ENCODE data around the gene MAVS. TPM values are rescaled to one million over a fixed set of nuclear protein-coding genes. Genes with fewer than 3 reads are reported as not detected.

Gene MAVS
- total and polyA plus RNA-seq, 9 of the 15 experiments (the other 6 are each of a cell fraction or from before 2014, with no cell fraction given), result 1.6 to 22.0 (median 11.3) TPM

- TF ChIP-seq E2F4 (CRISPR knock-in tag; IDR thresholded peaks at IDR 0.05; ENCODE audit: low read depth), result no peak
- no peak for TF ChIP-seq NEUROD1 (IDR thresholded peaks at IDR 0.05; ENCODE audit: borderline replicate concordance, low read depth, low read length, partially characterized antibody)
- TF ChIP-seq FUS (optimal IDR thresholded peaks at IDR 0.05; ENCODE audit: low read depth, low read length), result no peak
- TF ChIP-seq THRB (CRISPR knock-in tag; conservative IDR thresholded peaks at IDR 0.05), result 0 out of 2 replicates have a peak, but pooled peaks have one; percentile 8
- peak; percentile 61 to 64; a peak in 1 of 4 replicates for TF ChIP-seq TBL1XR1 (IDR thresholded peaks at IDR 0.05; ENCODE audit: low read length in 2 of 2)
- no peak for TF ChIP-seq ZNF224 (CRISPR knock-in tag; IDR thresholded peaks at IDR 0.05)
- TF ChIP-seq NR2C2 (CRISPR knock-in tag; IDR thresholded peaks at IDR 0.05), result no peak
- TF ChIP-seq NR2C2 (tag; IDR thresholded peaks at IDR 0.05), result no peak
- no peak for TF ChIP-seq CBX3 (IDR thresholded peaks at IDR 0.05; ENCODE audit: borderline replicate concordance in 1 of 2, low read length in 2 of 2)
- no peak for TF ChIP-seq HMGXB4 (CRISPR knock-in tag; IDR thresholded peaks at IDR 0.05)
- TF ChIP-seq RFX7 (CRISPR knock-in tag; IDR thresholded peaks at IDR 0.05), result no peak
- peak; percentile 86 for TF ChIP-seq SMARCE1 (IDR thresholded peaks at IDR 0.05)
- no peak for TF ChIP-seq HMGN3 (IDR thresholded peaks at IDR 0.05; ENCODE audit: borderline replicate concordance, extremely low read depth, insufficient read length, low read depth, low read length)
- no peak for TF ChIP-seq ETV6 (IDR thresholded peaks at IDR 0.05; ENCODE audit: borderline replicate concordance in 1 of 2, low read depth in 2 of 2, low read length in 1 of 2)
- no peak for TF ChIP-seq ETV6 (CRISPR knock-in tag; IDR thresholded peaks at IDR 0.05; ENCODE audit: borderline replicate concordance)
- no peak for TF ChIP-seq PPARD (CRISPR knock-in tag; IDR thresholded peaks at IDR 0.05)
- TF ChIP-seq MNT (conservative IDR thresholded peaks at IDR 0.05), result peak in 1 of 2 experiments; percentile 50; a peak in 2 of 4 replicates
- no peak for TF ChIP-seq PATZ1 (CRISPR knock-in tag; IDR thresholded peaks at IDR 0.05; ENCODE audit: borderline replicate concordance)
- no peak for TF ChIP-seq FOXA1 (IDR thresholded peaks at IDR 0.05; ENCODE audit: borderline replicate concordance)
- no peak for TF ChIP-seq SMARCA5 (IDR thresholded peaks at IDR 0.05)
These were observed 63.3 kb downstream of the MAVS start (continued) for GRCh38 chr20:3909952-3910366.
